AG08396 (cell line): Measurements from ENCODE around the gene MYBPHL.
A peak's percentile ranks its signal among the peaks of the same experiment; 100 is the strongest.

Experiments
- DNase-seq: peaks from one replicate; pipeline ENCODE4 v3.0.0; 2012; ENCODE audit warnings: low spot score, mixed read lengths

Gene MYBPHL

DNA sequence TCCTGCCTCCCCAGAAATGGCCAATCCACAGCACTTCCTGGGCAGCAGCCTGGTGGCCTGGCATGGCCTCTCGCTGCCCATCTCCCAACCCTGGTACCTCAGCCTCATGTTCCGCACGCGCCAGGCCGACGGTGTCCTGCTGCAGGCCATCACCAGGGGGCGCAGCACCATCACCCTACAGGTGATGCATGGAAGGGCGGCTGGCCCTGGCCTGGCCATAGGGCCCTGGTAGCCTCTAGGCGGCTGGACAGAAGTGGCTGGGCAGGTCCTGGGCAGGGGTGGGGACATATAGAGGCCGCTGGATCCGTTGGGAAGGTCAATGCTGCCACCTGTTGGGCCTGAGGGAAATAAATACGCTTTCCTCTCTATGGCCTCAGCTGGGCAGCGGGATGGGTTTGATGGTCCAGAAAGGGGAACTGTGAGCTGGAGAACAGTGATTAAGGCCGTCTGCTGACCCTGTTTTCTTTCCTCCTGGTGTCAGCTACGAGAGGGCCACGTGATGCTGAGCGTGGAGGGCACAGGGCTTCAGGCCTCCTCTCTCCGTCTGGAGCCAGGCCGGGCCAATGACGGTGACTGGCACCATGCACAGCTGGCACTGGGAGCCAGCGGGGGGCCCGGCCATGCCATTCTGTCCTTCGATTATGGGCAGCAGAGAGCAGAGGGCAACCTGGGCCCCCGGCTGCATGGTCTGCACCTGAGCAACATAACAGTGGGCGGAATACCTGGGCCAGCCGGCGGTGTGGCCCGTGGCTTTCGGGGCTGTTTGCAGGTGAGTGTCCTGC lies 43.0 kb downstream of the MYBPHL start:
- peak; percentile 91 for DNase-seq

GRCh38 chr1:109263234-109263596 lies 43.6 kb downstream of the MYBPHL start:
- no peak for DNase-seq

DNA sequence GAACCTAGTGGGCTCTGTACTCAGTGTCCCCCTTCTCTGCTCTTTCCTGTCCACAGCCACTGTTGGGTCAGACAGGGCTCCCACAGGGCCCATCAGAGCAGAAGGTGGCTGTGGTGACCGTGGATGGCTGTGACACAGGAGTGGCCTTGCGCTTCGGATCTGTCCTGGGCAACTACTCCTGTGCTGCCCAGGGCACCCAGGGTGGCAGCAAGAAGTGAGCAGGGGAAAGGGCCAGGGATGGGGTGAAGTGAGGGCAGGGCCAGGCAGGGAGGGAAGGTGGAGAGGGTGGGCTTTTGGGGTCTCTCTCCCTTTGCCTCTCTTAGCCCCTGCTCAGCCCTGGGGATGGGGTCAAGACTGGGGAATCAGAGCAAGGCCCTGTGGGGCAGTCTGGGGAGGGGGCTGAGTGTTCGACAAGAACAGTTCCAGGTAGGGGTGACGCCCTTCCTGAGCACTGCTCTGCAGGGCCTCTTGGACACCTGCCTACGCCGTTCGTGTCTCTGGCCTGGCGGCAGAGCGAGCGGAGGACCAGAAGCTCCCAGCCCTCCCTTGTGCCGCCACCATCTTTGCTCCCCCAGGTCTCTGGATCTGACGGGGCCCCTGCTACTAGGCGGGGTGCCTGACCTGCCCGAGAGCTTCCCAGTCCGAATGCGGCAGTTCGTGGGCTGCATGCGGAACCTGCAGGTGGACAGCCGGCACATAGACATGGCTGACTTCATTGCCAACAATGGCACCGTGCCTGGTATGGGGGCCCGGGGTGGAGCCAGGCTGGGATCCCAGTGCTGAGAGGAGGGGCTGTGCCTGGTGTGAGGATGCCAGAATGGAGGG lies 44.4 kb downstream of the MYBPHL start:
- no peak for DNase-seq

DNA sequence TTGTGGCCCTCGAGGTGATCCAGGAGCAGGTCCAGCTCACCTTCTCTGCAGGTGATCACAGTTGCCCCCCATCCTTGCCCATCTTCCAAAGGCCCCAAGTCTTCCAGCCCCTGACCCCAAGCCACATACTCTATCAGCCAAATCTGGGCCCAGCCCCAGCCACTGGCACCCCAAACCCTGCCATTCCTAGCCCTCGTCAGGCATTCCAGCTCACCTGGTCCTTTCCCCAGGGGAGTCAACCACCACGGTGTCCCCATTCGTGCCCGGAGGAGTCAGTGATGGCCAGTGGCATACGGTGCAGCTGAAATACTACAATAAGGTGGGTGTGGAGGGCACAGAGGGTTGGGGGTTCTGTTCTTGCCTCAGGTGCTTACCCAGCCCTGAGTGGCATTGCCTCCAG lies 45.2 kb downstream of the MYBPHL start:
- no peak for DNase-seq

GRCh38 chr1:109261006-109261405 lies 45.8 kb downstream of the MYBPHL start:
- no peak for DNase-seq

GRCh38 chr1:109259674-109260557 lies 46.9 kb downstream of the MYBPHL start:
- DNase-seq, result no peak

GRCh38 chr1:109258481-109259466 lies 48.0 kb downstream of the MYBPHL start:
- DNase-seq, result no peak

DNA sequence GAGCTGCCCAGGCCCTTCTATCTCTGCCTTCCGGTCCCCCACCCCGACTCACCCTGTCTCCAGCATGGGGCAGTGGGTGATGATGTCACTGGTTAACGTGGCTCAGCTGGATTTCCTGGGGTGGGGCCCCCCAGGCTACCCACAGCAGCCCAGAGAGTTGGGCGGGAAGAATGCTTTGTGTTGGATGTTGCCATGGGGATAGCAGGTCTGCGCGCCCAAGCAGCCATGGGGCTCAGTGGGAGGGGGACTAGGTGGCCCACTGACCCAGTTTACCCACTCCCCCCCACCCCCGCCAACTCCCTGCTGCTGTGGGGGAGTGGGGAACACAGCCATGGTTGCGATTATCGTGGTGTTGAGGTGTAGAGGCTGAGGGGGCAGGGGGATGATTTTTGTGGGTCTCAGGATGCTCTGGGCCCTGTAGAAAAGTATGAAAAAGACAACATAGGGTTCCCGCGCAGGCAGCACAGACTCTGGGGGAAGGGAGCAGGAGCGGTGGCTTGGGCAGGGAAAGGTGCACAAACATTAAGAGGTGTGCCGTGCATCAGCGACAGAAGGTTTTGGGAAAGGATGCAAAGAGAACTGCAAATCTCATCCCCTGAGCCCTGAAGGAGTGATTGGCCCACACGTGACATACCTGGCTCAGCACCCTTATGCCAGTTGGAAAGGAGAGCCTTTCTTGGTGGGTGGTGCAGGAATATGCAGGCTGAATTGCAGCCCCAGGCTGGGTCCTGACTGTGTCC lies 49.0 kb downstream of the MYBPHL start:
- no peak for DNase-seq

DNA sequence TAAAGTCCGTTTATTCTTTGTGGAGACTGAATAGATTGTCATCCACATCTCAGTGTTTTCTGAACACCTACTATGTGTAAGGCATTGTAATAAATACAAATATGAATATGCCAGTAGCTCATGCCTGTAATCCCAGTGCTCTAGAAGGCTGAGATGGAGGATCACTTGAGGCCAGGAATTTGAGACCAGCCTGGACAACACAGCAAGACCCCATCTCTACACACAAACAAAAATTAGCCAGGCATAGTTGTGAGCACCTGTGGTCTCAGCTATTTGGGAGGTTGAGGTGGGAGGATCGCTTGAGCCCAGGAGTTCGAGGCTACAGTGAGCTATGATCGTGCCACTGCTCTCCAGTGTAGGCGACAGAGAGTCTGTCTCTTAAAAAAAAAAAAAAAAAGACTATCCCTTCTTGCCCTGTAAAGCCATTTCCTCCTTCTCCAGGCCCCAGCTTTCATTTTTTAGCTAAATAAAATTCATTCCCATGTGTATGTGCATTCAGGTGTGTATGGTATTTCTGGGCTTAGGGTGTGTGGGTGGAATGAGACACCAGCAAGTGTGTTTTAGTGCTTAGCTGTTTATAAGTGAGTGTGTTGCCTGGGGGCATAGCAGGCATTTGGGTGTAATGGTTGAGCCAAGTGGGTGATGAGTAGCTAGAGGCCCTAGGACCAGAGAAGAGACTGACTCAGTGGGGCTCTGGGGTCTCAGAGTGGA lies 49.7 kb downstream of the MYBPHL start:
- DNase-seq, result no peak

DNA sequence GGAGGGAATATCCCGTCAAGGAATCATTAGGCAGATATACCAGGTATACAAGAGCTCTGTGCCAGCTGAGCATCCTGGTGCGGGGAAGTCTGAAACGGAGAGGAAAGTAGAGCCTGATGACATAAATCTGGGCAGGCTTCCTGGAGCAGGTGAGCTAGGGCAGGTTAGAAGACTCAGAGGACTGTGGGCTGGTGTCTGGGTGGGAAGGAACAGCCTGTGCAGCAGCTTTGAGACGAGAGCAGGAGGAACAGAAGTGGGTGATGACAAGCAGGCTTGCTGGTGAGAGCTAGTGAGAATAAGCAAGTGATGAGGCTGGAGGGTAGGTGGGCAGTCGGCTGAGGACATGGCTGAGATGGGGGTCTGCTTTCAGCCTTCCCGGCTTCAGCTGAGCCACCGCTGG lies 50.7 kb downstream of the MYBPHL start:
- DNase-seq, result no peak

GRCh38 chr1:109255678-109256077 lies 51.1 kb downstream of the MYBPHL start:
- DNase-seq, result no peak

GRCh38 chr1:109255097-109255651 lies 51.6 kb downstream of the MYBPHL start:
- no peak for DNase-seq

DNA sequence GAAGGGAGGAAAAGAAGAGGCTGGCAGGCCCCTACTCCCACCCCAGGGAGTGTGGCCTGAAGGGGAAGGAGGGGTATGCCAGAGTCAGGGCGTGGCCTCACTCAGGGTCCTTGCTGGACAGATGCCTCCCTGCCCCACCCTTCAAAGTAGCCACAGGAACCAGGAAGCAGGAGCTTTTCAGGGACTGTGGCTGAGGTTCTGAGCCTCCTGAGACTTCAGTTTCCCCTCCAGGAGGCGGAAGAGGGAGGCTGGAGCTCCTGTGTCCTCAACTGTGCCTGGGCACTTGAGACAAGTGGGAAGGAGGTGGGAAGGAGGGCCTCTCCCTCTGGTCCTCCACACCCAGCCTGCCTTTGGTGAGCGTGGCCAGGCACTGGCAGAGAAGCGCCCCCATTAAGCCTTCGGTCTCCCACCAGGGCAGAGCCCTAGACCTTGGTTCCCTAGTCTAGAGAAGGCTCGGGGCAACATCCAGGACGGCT lies 52.2 kb downstream of the MYBPHL start:
- no peak for DNase-seq

- DNase-seq, result peak; percentile 59
These were observed 52.8 kb downstream of the MYBPHL start for GRCh38 chr1:109253803-109254620.

GRCh38 chr1:109252893-109253802 lies 53.7 kb downstream of the MYBPHL start:
- DNase-seq, result peak; percentile 67

- no peak for DNase-seq
These were observed 54.5 kb downstream of the MYBPHL start for GRCh38 chr1:109252167-109252892.
